Adrenal gland (tissue), 5 donors: ENCODE results near the gene KCNJ15.

ENCODE experiments used
- POLR2A ChIP-seq, 2 donors: fragments of 450-650 bp; IDR thresholded peaks; one replicate each; pipeline ENCODE4 v1.6.1; 2017; ENCODE audit warnings: antibody characterized with exemption in 2 of 2, mild to moderate bottlenecking in 2 of 2, moderate library complexity in 1 of 2
- TF ChIP-seq, protein P1 (sequence below), 6 experiments: fragments of 450-650 bp in 4 of 6; fragments of 200-600 bp in 2 of 6; sonication (generic) in 1 of 6; IDR thresholded peaks; 1 replicate in 5 of 6; 2 replicates in 1 of 6; pipeline versions ENCODE4 v1.5.1 to v1.8.0; 2016 to 2021; ENCODE audit warnings: antibody characterized with exemption in 6 of 6, mild to moderate bottlenecking in 2 of 6, moderate library complexity in 1 of 6
- donor health status: DM: no; HTN: no; CAD: no.

DNA sequence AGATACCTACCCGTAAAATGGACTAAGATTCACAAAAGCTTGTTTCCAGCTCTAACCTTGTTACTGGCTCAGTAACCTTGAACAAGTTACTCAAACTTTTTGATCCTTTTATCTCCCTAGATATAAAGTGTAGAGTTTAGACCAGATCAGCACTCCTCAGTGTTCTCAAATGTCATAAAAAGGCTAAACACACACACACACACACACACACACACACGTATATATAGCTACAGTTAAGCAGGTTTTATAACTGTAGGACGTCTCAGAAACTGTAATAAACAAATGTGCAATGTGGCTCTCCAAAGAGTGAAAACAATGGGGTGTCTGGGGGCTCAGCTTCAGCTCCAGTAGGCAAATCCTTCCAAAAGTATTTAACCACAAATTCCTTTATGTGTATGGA, 34.0 kb downstream of the KCNJ15 start:
- TF ChIP-seq, protein P1, sequence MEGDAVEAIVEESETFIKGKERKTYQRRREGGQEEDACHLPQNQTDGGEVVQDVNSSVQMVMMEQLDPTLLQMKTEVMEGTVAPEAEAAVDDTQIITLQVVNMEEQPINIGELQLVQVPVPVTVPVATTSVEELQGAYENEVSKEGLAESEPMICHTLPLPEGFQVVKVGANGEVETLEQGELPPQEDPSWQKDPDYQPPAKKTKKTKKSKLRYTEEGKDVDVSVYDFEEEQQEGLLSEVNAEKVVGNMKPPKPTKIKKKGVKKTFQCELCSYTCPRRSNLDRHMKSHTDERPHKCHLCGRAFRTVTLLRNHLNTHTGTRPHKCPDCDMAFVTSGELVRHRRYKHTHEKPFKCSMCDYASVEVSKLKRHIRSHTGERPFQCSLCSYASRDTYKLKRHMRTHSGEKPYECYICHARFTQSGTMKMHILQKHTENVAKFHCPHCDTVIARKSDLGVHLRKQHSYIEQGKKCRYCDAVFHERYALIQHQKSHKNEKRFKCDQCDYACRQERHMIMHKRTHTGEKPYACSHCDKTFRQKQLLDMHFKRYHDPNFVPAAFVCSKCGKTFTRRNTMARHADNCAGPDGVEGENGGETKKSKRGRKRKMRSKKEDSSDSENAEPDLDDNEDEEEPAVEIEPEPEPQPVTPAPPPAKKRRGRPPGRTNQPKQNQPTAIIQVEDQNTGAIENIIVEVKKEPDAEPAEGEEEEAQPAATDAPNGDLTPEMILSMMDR (IDR thresholded peaks at IDR 0.05) = no peak
- TF ChIP-seq POLR2A (IDR thresholded peaks at IDR 0.05) = no peak
